NT2/D1 (cell line): ENCODE data around the gene NVL.

Experiments used
- SUZ12 ChIP-seq: IDR thresholded peaks from 2 replicates; pipeline ENCODE4 v1.6.1; 2011; ENCODE audit not compliant: insufficient read length, insufficient read depth; ENCODE audit errors: extremely low read depth
- YY1 ChIP-seq: IDR thresholded peaks from 2 replicates; pipeline ENCODE4 v1.6.1; 2011; ENCODE audit not compliant: insufficient read length, insufficient read depth
- ZNF274 ChIP-seq: IDR thresholded peaks from 2 replicates; pipeline ENCODE4 v1.6.1; 2011; ENCODE audit warnings: mild to moderate bottlenecking, low read depth, low read length

GRCh38 chr1:224292419-224292818 is 37.6 kb downstream of the NVL start:
- TF ChIP-seq YY1 (no peak), ZNF274 (no peak), SUZ12 (no peak)
